H1 (cell line): ENCODE measurements around the gene SEMA4D. TPM values are rescaled to one million over a fixed set of nuclear protein-coding genes. Genes with fewer than 3 reads are reported as not detected.

ENCODE experiments used
- ASH2L ChIP-seq: fragments of 200-600, 300-600 bp; sonication (generic); IDR thresholded peaks from one replicate; pipeline ENCODE4 v1.7.1; 2017; ENCODE audit warnings: low read length
- BACH1 ChIP-seq: IDR thresholded peaks from 2 replicates; pipeline ENCODE4 v1.6.1; 2012; ENCODE audit warnings: low read length, improper control_type of control experiment
- GTF2F1 ChIP-seq: IDR thresholded peaks from 2 replicates; pipeline ENCODE4 v1.6.1; 2012; ENCODE audit warnings: low read depth, low read length, improper control_type of control experiment, borderline replicate concordance
- KDM4A ChIP-seq: IDR thresholded peaks from one replicate; pipeline ENCODE4 v1.7.1; 2012; ENCODE audit warnings: low read depth, mild to moderate bottlenecking, moderate library complexity, low read length, inconsistent platforms; ENCODE audit not compliant: severe bottlenecking
- MAFK ChIP-seq: IDR thresholded peaks from 2 replicates; pipeline ENCODE4 v1.6.1; 2012; ENCODE audit warnings: low read depth, mild to moderate bottlenecking, improper control_type of control experiment, low read length
- RFX5 ChIP-seq: IDR thresholded peaks from 2 replicates; pipeline ENCODE4 v1.6.1; 2011; ENCODE audit warnings: low read depth, low read length, improper control_type of control experiment, borderline replicate concordance
- polyA plus RNA-seq, 7 experiments: library from polyadenylated mRNA; depleted of rRNA in 3 of 7; stranded (reverse) in 5 of 7; unstranded in 2 of 7; fragments of >200 nt in 5 of 7; fragments of 200-250 nt in 2 of 7; gene quantifications; 1 replicate in 5 of 7; 2 replicates in 1 of 7; 4 replicates in 1 of 7; pipeline versions ENCODE4 v1.2.1 to v1.2.3, GENCODE V29; 2011 to 2013; ENCODE audit warnings: missing spikeins in 2 of 7, mixed read lengths in 2 of 7
- total RNA-seq: library from RNA; stranded (reverse); fragmentation: NEBNext Ultra II Directional; extraction: Animal tissue kit (Norgen Biotek cat#: 25700); gene quantifications from 2 replicates; pipeline ENCODE4 v1.2.1, GENCODE V29; 2021
- TF ChIP-seq, protein P1 (sequence below): fragments of 300-600 bp; sonication (generic); IDR thresholded peaks from 2 replicates; pipeline ENCODE4 v1.7.1; 2012; ENCODE audit warnings: low read length, moderate library complexity, mild to moderate bottlenecking, inconsistent platforms; ENCODE audit not compliant: insufficient replicate concordance
- TF ChIP-seq, protein P2 (sequence below): IDR thresholded peaks from 2 replicates; pipeline ENCODE4 v1.6.1; 2012; ENCODE audit warnings: inconsistent platforms

Gene SEMA4D
- total and polyA plus RNA-seq, 2 of the 8 experiments (the other 6 are each of a cell fraction or from before 2014, with no cell fraction given), result 21.0 to 70.4 TPM

- TF ChIP-seq, protein P1, sequence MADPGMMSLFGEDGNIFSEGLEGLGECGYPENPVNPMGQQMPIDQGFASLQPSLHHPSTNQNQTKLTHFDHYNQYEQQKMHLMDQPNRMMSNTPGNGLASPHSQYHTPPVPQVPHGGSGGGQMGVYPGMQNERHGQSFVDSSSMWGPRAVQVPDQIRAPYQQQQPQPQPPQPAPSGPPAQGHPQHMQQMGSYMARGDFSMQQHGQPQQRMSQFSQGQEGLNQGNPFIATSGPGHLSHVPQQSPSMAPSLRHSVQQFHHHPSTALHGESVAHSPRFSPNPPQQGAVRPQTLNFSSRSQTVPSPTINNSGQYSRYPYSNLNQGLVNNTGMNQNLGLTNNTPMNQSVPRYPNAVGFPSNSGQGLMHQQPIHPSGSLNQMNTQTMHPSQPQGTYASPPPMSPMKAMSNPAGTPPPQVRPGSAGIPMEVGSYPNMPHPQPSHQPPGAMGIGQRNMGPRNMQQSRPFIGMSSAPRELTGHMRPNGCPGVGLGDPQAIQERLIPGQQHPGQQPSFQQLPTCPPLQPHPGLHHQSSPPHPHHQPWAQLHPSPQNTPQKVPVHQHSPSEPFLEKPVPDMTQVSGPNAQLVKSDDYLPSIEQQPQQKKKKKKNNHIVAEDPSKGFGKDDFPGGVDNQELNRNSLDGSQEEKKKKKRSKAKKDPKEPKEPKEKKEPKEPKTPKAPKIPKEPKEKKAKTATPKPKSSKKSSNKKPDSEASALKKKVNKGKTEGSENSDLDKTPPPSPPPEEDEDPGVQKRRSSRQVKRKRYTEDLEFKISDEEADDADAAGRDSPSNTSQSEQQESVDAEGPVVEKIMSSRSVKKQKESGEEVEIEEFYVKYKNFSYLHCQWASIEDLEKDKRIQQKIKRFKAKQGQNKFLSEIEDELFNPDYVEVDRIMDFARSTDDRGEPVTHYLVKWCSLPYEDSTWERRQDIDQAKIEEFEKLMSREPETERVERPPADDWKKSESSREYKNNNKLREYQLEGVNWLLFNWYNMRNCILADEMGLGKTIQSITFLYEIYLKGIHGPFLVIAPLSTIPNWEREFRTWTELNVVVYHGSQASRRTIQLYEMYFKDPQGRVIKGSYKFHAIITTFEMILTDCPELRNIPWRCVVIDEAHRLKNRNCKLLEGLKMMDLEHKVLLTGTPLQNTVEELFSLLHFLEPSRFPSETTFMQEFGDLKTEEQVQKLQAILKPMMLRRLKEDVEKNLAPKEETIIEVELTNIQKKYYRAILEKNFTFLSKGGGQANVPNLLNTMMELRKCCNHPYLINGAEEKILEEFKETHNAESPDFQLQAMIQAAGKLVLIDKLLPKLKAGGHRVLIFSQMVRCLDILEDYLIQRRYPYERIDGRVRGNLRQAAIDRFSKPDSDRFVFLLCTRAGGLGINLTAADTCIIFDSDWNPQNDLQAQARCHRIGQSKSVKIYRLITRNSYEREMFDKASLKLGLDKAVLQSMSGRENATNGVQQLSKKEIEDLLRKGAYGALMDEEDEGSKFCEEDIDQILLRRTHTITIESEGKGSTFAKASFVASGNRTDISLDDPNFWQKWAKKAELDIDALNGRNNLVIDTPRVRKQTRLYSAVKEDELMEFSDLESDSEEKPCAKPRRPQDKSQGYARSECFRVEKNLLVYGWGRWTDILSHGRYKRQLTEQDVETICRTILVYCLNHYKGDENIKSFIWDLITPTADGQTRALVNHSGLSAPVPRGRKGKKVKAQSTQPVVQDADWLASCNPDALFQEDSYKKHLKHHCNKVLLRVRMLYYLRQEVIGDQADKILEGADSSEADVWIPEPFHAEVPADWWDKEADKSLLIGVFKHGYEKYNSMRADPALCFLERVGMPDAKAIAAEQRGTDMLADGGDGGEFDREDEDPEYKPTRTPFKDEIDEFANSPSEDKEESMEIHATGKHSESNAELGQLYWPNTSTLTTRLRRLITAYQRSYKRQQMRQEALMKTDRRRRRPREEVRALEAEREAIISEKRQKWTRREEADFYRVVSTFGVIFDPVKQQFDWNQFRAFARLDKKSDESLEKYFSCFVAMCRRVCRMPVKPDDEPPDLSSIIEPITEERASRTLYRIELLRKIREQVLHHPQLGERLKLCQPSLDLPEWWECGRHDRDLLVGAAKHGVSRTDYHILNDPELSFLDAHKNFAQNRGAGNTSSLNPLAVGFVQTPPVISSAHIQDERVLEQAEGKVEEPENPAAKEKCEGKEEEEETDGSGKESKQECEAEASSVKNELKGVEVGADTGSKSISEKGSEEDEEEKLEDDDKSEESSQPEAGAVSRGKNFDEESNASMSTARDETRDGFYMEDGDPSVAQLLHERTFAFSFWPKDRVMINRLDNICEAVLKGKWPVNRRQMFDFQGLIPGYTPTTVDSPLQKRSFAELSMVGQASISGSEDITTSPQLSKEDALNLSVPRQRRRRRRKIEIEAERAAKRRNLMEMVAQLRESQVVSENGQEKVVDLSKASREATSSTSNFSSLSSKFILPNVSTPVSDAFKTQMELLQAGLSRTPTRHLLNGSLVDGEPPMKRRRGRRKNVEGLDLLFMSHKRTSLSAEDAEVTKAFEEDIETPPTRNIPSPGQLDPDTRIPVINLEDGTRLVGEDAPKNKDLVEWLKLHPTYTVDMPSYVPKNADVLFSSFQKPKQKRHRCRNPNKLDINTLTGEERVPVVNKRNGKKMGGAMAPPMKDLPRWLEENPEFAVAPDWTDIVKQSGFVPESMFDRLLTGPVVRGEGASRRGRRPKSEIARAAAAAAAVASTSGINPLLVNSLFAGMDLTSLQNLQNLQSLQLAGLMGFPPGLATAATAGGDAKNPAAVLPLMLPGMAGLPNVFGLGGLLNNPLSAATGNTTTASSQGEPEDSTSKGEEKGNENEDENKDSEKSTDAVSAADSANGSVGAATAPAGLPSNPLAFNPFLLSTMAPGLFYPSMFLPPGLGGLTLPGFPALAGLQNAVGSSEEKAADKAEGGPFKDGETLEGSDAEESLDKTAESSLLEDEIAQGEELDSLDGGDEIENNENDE, result no peak
- TF ChIP-seq ASH2L, result no peak
- TF ChIP-seq KDM4A, result no peak
- TF ChIP-seq MAFK, result no peak
- TF ChIP-seq, protein P2, sequence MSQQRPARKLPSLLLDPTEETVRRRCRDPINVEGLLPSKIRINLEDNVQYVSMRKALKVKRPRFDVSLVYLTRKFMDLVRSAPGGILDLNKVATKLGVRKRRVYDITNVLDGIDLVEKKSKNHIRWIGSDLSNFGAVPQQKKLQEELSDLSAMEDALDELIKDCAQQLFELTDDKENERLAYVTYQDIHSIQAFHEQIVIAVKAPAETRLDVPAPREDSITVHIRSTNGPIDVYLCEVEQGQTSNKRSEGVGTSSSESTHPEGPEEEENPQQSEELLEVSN, result no peak
- TF ChIP-seq BACH1, result no peak
- TF ChIP-seq RFX5, result no peak
- TF ChIP-seq GTF2F1, result no peak
Measured at GRCh38 chr9:89418474-89418845, 79.5 kb downstream of the SEMA4D start (continued).
